ENCODE data around the gene HOXB3.

The HOXB3 gene

DNA sequence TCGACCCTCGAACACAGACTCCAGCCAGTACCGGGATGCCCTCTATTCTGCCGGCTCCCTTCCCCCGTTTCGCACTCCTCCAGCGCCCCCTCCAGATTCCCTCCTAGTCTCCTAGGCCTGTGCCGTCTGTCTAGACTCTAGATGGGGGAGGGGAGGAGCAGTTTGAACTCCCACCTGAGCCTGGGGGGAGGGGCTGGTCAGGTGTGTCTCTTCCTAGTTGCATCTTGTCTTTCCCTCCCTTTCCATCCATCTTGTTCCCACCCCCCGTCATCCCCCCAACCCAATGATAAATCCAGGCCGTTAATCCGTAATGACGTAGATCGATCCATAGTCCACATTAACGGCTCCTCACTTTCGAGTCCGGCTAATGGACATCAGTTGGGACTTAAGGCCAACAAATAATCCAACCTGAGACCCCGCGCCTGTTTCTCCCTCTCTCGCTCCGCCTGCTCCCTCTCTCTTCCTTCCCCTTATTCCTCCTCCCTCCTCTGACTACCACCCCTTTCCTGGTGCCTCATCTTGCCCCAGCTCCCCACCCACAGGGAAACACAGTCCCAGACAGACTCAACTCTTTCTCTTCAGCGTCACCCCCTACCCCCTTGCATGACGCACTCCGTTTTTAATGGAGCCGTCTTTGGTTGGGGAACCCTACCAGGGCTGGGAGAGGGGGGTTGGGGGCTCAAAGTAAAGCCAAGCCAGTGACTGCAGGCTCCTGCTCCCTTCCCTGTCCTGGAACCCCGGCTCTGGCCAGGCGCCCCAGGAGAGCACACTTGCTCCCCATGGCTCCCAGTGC, 6.9 kb upstream of the HOXB3 start:
- DNase-seq: no peak

DNA sequence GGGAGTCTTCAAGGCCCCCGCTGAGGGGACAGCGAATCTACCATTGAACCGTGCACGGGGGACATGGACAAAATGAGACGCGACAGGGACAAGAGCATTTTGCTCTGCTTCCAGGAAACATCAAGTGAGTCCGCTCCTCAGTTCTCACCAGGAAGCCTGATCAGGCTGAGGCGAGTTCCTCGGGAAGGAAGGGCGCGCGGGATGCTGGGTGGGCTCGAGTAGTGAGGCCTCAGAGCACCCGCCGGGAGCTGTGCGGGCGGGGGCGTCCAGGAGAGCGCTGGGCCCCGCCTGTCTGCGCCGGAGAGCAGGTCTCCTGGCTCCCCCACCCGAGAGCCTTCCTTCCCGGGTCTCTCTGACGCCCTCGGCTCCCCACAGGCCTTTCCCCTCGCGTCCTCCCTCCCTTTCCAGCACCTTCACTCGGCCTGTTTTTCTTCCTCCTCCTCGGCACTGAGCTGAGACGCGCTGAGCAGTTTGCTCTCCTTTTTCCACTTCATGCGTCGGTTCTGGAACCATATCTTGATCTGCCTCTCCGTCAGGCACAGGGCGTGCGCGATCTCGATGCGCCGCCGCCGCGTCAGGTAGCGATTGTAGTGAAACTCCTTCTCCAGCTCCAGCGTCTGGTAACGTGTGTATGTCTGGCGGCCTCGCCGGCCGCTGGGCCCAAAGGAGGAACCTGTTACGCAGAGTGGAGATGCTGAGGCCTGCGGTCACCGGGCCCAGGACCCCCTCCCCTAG, 6.1 kb upstream of the HOXB3 start:
- DNase-seq: no peak

DNA sequence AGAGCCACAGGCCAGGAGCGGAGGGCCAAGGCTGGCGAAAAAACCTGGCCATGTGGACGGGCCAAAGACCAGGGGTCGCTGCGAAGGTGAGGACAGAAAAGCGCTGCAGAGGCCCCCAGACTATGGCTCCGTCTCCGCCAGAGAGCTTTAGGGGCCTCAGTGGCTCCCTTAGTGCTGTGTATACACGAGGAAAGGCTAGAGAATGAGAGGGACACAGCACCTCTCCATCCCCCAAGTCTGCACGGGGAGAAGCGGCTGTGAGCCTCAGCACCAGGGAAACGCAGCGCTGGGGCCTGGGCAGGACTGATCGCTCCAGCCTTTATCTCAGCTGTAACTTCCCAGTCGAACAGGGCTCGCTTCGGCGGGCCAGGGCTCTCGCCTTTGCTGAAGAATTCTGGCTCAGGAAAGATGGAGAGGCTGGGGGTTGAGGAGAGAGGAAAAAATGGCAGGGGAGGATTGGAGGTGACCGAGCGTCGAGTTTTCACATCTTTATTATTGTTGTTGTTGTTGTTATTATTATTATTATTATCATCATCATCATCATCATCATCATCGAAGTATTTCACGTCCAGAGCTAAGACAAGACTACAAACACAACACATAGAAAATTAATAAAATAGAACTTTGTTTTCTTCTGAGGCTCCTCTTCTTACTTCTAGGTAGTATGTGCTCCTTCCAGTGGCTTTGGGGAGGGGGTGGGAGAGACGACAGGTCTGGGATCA, 5.4 kb upstream of the HOXB3 start:
- DNase-seq: no peak

DNA sequence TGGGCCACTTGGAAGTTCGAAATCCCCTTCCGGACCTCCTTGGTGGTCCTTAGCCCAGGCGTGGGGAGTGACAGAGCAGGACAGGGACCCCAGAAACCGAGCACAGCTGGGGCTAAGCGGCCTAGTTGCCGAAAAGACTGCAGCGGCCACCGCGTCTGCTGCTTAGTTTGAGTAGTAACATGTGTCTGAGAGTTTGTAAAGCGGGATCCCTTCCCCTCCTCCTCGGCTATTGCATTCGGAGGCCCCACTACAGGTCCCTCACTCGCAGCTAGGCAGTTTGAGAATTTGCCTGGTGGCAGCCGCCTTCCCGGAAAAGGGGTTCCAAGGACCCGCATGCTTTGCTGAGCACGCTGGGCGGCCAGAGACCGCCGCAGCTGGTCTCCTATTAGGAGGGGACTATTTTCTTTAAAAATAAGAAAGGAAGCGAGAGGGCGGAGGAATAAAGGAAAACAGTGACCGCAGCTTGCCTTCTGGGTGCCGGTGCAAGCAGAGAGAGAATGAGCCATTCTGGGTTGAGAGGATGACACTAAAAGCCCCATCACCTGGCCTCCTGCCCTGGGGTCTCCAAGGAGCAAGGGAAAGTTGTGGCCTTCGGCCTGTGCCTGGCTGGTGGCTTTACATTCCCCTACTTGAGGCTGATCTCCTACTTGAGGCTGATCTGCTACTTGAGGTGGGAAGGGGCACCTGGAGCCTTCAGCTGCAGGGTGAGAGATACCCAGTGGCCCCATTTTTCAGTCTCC, 4.7 kb upstream of the HOXB3 start:
- DNase-seq: no peak

DNA sequence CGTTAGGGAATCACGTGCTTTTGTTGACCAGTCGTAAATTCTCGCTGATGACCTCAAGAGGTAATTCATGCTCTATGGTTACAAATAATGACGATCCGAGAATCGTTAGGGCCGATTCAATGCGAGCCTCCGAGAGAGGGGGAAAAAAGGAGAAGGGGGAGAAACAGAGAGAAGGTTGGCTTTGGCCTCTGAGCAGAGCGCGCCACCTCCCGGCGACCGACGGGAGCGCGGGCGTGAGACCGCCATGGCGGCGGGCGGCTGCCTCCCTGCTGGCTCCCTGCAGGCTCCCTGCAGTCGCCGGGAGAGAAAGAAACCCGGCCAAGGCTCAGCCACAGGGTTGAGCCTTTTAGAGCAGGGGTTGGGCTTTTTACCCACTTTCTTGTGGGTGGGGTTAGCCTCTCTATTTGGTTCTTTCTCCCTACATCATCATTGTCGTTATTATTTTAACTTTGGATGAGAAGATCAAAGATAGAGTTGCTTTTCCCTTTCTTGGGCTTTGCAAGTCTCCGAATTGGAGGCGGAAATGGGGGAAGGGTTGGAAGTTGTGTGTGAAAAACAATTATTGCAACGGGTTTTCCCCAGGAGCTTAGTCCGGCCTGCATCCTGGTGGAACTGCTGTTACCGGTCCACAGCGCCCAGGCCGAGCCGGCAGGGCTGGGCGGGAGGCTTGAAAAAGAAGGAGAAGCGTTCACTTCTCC, 3.9 kb upstream of the HOXB3 start:
- DNase-seq: peak; percentile 70

DNA sequence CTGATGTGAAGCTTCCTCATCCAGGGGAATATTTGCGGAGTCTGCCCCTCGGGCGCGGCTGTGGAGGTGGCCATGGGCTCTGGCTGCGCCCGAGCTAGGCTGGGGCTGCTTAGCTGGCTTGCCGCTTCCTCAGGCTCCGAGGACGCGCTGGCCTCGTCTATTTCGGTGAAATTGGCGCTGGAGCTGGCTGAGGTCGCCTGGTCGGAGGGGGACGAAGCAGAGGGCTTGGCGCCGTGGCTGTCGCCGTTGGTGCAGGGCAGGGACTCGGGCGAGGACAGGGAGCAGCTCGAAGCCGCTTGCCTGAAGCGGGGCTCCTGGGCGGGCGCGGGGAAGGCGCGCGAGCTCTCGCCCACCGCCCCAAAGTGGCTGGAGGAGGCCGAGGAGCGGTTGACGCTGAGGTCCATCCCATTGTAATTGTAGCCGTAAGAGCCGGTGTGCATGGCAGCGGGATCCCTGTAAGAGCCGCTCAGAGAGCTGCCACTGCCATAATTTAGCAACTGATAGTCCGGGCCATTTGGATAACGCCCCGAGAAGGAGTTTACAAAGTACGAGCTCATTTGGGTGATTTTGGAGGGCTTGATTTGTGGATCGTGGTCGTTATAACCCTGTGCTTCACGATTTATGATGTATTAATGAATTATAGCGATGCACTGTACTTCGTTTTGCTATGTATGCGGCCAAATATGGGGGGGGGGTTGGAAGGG, 3.2 kb upstream of the HOXB3 start, which contains the start of gene HOXB5:
TSS of gene HOXB5 (minus strand) at position 654 of the 704 bp plus-strand sequence. CDS start at position 557, 97 bp downstream.
- DNase-seq: no peak

DNA sequence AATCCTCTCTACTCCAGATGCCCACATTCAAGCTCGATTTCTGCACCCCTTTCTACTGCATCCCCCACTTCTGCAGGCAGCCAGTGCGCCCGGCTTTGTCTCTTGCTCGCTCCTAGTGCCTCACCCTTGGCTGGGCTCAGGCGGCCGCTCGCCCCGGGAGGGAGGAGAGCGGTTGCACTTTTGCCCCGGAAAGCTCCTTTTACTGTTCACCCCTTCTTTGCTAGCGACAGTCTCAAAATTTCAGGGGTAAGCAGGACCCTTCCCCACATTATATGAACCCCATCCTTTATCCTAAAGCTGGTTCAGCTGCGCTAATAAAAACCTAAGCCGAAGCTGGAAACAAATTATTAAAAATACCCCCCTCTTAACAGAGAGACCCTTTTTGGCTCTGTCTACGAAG, 2.5 kb upstream of the HOXB3 start:
- no peak for DNase-seq

DNA sequence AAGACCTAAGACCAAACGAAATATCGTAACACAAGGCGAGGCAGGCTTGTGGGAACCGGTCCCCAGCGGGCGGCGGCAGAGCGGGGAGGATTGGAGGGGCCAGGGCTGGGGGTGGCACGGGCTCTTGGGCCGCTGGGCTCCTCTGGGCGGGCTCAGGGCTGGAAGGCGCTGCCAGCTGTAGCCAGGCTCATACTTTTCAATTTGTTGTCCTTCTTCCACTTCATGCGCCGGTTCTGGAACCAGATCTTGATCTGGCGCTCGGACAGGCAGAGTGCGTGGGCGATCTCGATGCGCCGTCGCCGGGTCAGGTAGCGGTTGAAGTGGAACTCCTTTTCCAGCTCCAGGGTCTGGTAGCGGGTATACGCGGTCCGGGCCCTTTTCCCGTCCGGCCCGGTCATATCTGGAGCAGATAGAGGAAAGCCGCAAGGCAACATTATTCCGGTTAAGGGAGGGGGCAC, 2.0 kb upstream of the HOXB3 start:
- no peak for DNase-seq

DNA sequence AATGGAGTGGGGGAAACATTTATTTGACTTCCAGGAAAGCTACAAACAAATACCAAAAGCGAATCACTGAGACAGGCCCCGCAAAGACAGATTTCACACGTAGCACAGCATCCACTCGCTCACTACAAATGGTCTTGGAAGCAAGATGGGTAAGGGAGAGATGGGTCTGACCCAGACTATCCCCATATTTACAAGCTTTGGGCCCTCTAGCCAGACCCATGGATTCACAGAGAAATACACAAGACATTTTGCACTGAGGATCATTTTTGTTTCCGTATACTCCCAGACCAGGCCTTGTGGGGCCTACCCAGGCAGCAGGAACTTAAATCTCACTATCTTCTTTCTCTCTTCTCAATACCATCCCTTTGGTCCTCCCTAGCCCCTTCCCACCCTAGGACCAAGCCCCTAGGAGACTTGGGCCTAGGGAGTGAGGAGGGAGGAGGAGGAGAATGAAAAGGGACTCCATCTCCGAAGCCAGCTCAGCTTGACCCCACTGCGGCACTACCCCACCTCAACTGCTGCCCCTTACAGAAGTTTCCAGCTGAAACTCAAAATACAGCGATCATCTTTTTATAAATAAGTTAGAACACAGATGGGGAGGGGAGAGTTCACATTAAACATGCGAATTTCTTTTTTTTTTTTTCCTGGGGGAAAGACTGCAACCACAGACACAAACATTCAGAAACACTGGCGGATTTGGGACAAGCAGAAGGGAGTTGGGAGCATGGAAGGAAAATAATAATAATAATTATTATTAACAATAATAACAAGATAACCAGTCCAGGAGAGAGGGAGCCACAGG, 1.4 kb upstream of the HOXB3 start:
- DNase-seq: no peak

DNA sequence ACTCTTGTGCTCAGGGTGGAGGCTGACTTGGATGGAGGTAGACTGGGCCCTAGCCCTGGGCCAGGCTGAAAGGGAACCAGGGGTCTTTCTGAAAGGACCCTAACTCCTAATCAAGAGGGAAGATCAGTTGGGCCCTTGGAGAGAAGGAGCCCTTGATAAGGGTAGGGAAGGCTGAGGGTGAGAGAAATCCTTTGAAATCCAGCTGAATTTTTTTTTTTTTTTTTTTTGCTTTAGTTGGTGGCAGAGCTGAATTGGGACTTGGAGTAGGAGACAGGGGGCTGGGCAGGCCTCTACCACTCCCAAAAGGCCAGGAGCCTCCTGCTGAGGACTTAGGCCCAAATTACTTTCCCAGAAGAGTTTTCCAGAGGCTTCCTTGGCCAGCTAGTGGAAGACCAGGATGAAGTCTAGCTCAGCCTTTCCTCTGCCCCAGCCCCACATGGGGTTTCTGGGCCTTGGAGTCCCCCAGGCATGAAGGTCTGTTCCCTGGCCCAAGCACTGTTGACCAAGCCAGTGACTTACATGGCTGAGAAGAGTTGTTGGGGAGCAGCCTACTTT, 643 bp upstream of the HOXB3 start:
- no peak for DNase-seq

DNA sequence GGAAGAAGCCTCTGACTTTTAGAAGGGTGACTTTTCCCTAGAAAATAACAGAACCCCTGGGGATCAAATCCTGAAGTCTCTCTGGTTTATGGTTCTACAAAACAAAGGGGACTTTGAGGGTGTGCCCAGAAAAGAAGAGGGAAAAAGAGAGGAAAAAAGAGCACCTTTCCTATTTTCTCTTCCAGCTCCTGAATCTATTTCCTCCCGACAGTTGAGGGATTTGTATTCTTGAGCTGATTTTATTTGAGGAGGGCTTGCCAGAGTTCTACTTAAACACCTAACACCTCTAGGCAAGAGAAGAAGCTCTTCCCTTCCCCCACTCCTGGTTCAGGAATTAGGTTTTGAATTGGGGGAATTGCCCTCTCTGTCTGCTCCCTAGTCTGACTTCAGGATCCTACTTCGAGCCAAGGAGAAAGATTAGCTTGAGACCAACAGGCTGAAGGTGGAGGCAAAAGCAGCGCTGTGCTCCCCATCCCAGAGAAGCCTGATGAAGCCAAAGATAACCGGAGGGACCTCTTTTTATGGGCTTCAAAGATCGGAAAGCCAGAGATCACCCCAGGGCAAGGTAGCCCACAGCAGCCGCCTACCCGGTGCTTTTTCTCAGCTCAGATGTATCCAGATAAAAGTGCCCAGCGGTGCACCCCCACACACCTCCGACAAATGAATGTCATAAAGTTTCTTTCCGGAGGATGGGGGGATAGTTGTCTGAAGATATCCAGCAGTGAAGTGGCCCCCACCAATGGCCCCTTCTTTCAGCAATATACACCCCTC, 796 bp downstream of the HOXB3 start:
- no peak for DNase-seq

DNA sequence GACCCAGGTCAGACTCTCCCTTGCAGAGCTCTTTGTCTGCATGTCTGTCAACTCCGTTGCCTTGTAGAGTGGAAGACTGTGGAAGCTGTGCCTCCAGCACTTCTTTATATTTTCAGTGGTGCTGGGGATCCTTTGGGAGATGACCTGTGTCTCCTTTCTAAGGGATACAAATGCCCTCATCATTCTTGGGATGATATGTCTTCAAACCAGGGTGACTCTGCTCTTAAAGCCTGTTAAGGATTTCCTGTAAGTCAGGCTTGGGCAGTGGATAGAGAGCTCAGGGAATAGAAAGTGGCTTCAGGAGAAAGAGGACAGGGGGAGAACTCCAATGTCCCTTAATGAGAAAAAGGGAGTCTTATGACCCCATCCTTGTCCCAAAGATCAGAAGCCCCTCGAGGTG, 1.5 kb downstream of the HOXB3 start:
- DNase-seq: no peak

DNA sequence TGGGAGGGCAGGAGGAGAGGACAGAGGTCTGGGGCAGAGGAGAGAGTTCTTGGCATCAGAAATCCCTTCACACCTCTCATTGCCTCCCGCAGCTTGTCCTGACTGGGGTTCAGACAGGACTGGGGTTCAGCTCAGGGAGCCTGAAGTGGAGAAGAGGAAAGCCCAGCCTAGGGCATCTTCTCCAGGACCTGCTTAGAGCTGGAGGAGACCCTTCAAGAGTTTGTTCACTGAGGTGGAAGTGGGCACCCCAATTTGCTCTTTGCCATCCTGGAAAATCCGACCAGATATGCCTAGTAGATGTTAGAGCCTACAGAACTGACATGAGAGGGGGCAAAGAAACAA, 2.0 kb downstream of the HOXB3 start:
- no peak for DNase-seq

DNA sequence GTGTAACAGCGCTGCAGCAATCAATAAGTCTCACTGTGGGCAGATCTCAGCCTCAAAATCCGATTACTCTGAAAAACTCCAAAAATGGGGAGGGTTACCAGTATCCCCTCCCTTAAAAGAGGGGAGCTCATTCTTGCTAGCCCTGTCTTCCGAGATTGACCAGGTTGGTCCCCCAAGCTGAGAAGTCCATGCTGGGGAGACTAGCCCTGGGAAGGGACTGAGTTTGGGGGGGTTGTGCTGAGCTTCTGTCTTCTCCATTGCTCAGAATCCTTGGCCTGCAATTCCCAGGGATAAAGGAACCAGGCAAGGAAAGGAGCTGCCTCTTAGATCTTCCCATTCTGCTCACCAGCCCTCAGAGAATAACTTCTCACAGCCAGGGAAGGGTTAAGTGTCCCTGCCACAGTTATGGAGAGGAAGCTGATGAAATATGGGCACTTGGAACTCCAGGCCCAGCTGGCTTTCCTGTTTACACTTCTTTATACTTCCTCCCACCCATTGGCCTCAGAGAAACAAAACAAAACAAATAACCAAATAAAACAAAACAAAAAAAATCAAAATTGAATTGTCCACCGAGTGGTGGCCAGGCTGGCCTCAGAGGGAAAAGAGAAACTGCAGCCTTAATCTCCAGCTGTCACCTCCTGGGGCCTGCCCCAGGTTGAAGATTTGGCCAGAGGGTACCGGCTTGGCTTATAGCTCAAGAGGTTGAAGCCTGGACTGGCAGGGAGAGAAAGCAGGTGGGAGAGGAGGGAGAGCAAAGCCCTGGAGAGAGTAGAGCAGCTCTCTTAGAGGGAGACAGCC, 2.6 kb downstream of the HOXB3 start:
- DNase-seq: no peak

DNA sequence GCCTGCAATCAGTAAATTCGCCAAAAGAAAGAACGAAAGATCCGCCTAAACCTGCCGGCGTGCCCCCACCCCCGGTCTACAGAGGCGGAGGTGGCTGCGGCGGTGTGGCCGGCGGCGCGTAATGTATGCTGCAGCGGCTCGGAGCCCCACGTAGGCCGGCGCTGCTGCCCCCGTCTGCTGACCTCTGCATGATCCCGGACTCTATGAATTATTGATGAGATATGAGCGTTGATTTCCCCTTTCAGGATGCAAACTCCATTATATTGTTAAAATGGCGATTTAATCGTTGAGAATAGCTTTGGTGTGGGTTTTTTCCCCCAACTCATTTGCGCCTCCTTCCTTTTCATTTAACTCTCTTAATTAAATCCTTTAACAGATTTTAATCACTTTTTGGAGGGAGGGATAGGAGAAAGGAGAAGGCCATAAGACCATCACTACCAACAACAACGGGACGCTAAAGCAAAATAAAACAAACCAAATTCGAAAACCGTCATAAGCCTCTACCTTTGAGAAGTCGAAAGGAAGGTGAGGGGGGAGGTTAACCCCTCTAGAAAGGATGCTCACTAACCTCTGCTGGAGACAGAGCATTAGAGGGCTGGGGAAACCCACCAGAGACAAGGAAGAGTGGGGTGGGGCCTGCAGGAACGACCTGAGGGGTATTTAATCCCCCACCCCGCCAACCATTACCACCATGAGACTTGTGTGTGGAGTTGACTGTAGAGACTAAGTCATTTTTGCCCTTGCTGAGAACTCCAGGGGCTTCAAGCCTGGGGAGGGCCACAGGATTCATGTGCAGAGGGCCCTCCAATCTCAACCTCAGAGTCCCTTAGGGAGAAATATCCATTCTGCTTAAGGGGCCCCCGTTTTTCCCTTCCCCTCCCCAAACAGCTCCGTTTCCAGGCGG, 3.4 kb downstream of the HOXB3 start:
- no peak for DNase-seq

DNA sequence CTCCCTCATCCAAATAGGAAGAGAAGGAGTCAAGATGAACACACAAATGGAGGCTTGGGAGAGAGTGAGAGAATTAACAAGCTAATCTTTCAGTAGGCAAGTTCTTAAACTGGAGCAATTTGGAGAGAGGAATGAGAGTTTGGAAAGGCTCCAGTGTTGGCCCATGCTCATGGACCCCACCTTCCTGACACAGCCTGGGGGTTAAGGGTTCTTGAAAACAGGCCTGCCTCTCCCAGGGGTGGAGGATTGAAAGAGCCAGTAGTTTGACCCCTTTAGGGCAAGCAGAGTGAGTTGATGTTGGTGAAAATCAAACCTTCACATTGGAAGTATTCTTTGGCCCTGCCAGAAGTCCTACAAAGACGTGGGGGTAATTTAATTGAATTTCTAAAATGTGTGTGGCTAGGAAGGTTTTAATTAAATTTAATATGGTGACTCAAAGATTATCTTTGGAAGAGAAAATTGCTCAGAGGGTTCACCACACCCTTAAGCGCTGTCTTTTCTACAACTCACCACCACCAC, 5.8 kb downstream of the HOXB3 start:
- no peak for DNase-seq

DNA sequence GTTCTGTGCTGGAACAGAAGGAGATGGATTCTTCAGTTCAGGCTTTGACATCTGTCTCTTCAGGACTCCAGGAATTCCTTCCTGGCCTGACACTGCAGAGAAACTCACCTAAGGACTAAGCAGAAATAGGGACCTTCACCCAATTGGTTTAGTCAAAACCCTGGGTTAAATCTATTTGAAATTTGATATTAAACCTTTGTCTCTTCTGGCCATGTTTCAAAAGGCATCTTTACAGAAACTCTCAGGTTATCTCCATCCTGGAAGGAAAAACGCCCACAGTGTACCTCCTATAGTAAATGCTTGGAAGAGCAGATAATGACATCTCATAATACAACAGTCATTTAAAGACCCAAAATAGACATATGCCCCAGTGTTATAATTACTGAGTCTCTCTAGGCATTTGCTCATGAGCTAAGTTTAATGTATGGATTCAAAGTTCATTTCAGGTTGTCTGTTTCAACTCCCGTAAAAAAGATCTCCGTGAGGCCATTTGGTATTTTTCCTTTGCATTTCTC, 6.3 kb downstream of the HOXB3 start:
- DNase-seq: no peak
